GM23248 (cell line): ENCODE data around the gene ENTPD8.

Experiments
- EZH2 ChIP-seq: fragments of 200-600 bp; sonication (generic); IDR thresholded peaks from 2 replicates; pipeline ENCODE4 v1.6.1; 2018; ENCODE audit warnings: antibody characterized with exemption, mild to moderate bottlenecking; ENCODE audit not compliant: insufficient read depth, poor library complexity, severe bottlenecking
- EZH2phosphoT487 ChIP-seq: fragments of 200-600 bp; sonication (generic); IDR thresholded peaks from 2 replicates; pipeline ENCODE4 v1.6.1; 2018; ENCODE audit warnings: antibody characterized with exemption, moderate library complexity, mild to moderate bottlenecking, low read depth; ENCODE audit not compliant: insufficient read depth

DNA sequence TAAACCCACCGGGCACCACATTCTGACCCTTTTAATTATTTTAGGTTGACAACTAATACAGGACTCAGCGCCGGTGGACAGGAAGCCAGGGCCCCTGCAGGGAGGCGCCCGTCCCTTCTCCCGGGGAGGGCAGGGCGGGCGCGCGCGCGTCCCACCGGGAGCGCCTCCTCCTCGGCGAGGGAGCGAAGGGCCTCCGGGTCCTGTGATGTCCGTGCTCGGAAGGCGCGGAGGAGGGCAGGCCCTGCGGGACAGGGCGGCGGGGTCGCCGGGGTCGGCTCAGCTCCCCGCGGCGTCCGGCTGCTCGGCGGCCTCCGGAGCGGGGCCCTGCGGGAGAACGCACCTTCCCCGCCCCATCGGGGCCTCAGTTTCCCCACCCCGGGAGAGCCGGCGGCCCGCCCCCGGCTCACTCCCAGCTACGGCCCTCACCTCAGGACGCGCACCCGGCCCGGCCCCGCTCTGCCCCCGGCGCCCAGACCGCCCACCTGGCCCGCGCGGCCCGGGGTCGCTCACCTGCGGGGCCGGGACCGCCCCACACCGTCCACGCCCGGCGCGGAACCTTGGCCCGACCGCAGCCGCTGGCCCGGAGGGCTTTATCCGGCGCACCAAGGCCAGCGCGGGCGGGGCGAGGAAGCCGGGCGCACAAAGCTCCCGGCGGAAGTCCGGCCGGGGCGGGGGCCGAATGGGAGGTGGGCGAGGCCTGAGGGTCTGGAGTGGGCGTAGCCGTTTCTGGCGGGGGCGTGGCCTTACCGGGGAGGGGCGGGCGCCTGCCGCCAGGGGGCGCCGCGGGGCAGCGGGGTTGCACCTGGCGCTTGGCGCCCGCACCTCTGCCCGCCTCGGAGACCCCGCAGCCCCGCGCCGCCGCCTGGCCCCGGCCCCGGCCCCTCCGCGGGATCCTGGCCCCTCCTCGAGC is 18.3 kb downstream of the ENTPD8 start, which contains the start of the genes EXD3 and NOXA1:
- TF ChIP-seq EZH2 (no peak), EZH2phosphoT487 (no peak)
